HG03039 (cell line): ENCODE data around the gene ADCY5.

Experiments used
- ATAC-seq: cut with Tn5 transposase; IDR thresholded peaks from one replicate; pipeline ENCODE4 v1.9.1; 2021; ENCODE audit warnings: mild to moderate bottlenecking, moderate library complexity; ENCODE audit not compliant: unreplicated experiment

Gene ADCY5

DNA sequence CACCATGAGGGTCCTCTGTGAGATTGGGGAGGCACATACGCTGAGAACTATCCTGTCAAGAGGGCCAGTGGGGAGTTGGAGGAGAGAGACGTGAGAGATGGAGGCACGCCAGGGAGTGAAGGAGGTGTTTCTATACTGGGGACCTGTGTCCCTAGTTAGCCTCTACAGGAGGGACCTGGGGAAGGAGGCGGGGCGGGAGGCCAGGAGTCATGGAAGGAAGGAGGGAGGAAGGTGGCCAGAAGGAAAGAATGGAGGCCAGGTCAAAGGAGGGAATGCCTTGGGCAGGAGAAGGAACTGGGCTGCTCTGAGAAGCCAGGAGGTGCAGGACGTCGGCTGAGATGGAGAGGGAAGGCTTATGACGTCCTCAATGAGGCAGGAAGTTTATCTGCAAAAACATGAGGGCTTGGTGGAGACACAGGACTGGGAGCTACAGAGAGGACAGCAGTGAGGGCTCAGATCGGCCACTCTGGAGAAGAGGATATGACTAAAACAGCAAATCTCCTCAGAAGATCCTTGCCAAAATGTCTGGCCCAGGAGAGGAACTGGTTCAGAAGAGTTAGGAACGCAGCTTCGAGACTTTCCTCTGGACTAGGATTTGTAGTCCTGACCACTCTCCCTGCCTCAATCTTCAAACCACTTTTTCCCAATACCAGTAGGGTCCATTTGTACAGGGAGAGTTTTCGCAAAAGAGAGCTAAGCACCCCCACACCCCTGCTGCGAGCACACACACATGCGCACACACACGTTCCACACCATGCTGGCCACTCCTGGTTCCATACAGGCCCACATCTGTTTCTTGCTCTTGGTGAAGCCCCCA lies 59.9 kb downstream of the ADCY5 start:
- ATAC-seq: no peak

- no peak for ATAC-seq
Observed at GRCh38 chr3:123388042-123388441, 60.8 kb downstream of the ADCY5 start.

- ATAC-seq: no peak
Observed at GRCh38 chr3:123387532-123387931, 61.4 kb downstream of the ADCY5 start.

GRCh38 chr3:123386477-123387040 lies 62.3 kb downstream of the ADCY5 start:
- no peak for ATAC-seq

GRCh38 chr3:123385981-123386380 lies 62.9 kb downstream of the ADCY5 start:
- no peak for ATAC-seq

- ATAC-seq: no peak
Observed at GRCh38 chr3:123385499-123385898, 63.4 kb downstream of the ADCY5 start.

DNA sequence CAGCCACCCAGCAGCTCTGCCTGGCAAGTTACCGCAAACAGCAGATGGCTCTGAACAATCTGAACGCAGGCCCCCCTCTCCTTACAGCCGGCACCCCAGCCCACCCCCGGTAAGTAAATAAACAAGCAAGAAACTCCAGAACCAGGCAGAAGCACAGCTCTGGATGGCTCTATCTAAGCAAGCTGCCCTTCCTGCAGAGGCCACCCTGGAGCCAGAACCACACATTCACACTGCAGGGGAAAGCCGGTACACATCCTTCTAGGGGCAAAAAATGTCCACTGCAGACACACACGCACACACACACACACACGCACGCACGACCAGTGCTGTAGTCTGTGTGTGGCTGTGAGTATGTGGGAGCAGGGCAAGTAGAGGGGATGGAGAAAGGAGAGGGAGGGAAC lies 63.9 kb downstream of the ADCY5 start:
- no peak for ATAC-seq

DNA sequence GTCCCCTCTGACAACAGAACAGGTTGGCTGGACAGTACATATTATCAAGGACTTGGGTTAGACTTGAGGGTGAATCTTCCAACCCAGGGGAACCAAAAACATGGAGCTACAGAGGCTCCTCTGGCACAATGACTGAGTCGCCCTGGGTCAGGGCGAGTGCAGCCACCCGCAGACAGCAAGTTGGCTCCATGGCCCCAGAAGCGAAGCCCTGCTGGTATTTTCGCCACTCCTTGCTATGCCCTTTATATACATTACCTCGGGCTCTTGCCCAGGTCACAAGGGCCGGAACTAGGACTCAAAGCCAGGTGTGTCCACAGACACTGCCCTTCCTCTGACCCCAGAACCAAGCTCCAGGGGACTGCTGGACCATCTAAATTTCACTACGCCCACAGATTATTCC lies 64.6 kb downstream of the ADCY5 start:
- ATAC-seq: no peak

DNA sequence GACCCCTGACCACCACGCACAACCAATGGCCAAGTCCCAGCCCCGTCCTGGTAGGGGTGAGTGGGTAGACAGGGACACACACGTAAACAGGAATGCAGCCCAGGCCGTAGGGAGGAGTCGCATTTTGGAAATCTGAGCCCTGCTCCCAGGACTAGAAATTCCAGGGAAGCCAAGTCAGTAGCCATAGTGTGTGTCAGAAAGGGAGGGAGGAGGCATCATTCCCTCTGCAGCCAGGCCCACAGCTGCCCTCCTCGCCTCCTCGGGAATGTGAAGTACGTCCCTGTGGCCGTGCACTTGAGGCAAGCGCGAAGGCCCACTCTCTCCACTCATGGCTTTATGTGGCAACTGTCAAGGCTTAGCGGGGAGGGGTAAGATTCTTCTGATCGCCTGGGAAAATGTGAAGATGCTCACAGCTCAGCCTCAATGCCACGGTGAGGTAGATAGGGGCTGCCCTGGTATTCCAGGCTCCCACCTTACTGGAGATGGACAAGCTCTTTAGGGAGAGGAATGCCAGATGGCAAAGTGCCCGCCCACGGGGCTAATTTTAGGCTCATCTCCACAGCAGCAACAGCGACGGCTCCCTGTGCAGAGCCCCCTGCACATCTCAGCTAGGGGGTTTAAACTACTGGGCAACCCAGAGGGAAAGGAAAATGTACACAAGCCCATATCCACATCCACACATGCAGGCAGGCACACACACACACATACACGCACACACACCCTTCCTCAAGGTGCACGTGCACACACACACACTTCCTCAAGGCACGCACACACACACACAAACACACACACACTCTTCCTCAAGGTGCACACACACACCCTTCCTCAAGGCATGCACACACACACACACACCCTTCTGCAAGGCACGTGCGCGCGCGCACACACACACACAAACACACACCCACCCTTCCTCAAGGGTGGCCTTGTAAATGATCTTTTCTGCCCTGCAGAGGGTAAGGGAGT lies 65.5 kb downstream of the ADCY5 start:
- ATAC-seq: no peak

GRCh38 chr3:123380261-123380660 lies 68.6 kb downstream of the ADCY5 start:
- no peak for ATAC-seq

DNA sequence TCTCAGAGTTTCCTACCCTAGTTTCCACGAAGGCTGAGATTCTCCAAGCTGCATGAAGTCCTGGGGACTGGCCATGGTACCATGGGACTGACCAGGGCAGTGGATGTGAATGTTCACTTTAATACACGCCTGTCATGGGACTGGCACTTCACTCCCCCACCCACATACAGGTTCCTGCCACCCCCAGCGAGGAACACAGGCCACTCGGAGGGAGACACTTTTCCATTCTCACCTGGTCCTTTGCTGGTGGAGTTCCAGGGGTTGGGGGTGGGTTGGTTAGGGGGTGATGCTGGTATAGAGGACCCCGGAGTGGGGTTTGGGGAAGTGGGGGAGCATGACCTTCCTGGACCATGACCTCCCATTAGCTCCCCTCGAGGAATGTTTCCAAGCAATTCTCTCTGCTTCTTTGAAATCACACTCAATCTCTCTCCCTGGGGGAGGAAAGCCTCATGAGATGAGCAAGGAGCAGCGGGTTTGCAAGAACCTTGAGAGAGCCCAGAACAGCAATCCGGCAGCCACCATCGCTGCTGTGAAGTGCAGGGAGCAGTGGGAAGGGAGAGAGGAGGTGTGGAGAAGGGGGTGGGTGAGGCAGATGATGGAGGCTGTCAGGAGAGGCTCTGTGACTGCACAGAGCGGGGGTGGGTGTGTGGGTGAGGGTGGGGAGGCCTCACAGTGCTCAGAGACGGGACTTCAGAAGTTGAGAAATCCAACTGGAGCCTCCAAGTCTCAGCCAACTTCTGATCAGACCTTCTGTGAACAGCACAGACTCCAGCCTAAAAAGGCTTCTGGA lies 69.7 kb downstream of the ADCY5 start:
- no peak for ATAC-seq

DNA sequence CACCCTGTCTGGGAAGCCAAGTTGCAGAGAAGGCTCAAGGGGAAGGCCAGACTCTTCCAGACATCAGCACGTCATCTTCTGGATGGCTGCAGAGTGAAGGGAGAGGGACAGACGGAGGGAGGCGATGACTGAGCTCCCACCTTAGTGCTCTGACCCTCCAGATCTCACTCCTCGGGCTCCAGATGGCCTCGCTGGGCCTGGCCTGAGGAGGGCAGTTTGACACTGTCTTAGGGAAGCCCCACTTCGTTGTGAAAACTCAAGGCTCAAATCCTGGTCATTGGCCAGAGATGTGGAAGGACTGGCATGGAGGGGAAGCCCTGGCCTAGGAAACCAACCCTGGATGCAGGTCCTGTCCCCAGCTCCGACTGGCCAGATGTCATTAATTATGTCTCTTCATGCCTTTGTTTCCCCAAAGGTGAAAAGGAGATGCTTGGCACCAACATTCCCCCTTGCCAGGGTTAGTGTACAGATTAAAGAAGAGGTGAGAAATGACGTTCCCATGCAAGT lies 70.4 kb downstream of the ADCY5 start:
- no peak for ATAC-seq

- no peak for ATAC-seq
Observed at GRCh38 chr3:123377243-123377740, 71.6 kb downstream of the ADCY5 start.

- no peak for ATAC-seq
Observed at GRCh38 chr3:123376451-123377242, 72.2 kb downstream of the ADCY5 start.

GRCh38 chr3:123375014-123375940 lies 73.6 kb downstream of the ADCY5 start:
- no peak for ATAC-seq

GRCh38 chr3:123374016-123374415 lies 74.9 kb downstream of the ADCY5 start:
- ATAC-seq: no peak

DNA sequence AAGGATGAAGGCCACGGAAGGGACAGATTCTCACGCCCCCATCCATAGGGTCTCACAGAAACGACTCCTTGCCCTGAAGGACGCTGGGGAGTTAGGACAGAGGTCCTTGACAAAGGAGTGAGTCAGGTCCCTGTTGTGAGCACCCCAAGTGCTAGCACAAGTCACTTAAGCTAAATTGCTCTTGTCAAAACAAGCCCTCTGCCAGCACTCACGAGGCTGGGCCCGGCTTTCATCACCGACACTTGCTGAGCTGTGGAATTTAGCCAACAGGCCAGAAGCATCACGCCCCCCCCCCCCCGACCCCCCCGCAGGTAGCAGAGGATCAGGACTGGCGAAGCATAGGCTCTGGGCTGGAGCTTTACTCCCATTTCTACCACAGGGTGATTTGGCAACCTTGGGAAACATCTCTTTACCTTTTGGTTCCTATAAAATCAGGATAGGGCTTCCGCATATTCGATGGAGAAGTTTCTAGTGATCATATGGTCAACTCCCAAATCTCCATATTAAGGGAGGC lies 75.4 kb downstream of the ADCY5 start:
- no peak for ATAC-seq
